Measurements from ENCODE around the gene RXRG. TPM values are rescaled to one million over a fixed set of nuclear protein-coding genes. Genes with fewer than 3 reads are reported as not detected.

The RXRG gene
- total RNA-seq, 4 donors from 2014 or later: 0.13 to 4.0 (median 0.84) TPM

DNA sequence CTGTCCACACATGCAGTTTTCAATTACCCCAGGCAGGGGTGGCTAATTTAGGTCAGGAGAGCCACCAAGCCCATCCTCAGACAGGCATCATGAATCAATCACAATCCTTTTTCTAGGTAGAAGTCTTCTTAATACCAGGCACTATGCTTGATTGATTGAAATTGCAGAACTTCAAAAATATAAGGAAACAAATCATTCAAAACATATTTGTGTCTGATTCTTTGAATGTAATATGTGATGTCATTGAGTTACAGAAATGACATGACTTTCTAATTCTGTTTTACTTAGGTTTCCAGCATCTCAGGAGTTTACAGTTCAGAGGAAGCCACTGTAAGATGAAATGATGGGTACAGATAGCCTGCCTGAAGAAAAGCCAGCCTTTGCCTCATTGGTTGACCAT, 26.7 kb downstream of the RXRG start:
- no peaks in the 10 kb centered on the region for H3K4me1 ChIP-seq
- no peak for TF ChIP-seq POLR2A (IDR thresholded peaks at IDR 0.05)
- TF ChIP-seq, protein P1, sequence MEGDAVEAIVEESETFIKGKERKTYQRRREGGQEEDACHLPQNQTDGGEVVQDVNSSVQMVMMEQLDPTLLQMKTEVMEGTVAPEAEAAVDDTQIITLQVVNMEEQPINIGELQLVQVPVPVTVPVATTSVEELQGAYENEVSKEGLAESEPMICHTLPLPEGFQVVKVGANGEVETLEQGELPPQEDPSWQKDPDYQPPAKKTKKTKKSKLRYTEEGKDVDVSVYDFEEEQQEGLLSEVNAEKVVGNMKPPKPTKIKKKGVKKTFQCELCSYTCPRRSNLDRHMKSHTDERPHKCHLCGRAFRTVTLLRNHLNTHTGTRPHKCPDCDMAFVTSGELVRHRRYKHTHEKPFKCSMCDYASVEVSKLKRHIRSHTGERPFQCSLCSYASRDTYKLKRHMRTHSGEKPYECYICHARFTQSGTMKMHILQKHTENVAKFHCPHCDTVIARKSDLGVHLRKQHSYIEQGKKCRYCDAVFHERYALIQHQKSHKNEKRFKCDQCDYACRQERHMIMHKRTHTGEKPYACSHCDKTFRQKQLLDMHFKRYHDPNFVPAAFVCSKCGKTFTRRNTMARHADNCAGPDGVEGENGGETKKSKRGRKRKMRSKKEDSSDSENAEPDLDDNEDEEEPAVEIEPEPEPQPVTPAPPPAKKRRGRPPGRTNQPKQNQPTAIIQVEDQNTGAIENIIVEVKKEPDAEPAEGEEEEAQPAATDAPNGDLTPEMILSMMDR (IDR thresholded peaks at IDR 0.05): no peak
- DNase-seq: no peak
- H3K36me3 ChIP-seq: no peaks in the 10 kb centered on the region
- H3K9me3 ChIP-seq: no peaks in the 10 kb centered on the region
- intact Hi-C loops (cut with DNase I): no loop called here
- no peaks in the 10 kb centered on the region for H3K27me3 ChIP-seq
- no peak overlapping the region for H3K4me3 ChIP-seq (replicated peaks in 1 of 3)
- no peak overlapping the region for H3K27ac ChIP-seq

DNA sequence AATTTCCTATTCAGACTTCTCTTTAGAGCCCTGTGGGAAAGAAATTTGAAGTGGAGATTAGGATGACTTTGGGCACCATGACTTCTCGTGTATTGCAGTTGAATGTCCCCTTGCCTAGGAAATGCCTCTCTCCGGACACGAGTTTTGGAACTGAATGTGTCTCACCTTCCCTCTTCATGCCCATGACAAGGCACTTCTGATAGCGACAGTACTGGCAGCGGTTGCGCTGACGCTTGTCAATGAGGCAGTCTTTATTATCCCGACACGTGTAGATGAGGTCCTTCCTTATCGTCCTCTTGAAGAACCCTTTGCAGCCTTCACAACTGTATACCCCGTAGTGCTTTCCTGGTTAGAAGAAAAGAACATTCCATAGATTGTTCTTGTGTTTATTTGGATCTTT, 28.1 kb downstream of the RXRG start:
- TF ChIP-seq, protein P1 (IDR thresholded peaks at IDR 0.05): no peak
- no peak for TF ChIP-seq POLR2A (IDR thresholded peaks at IDR 0.05)
- H3K4me3 ChIP-seq (replicated peaks in 1 of 3): no peak overlapping the region
- no peak overlapping the region for H3K27ac ChIP-seq
- H3K4me1 ChIP-seq: no peaks in the 10 kb centered on the region
- H3K9me3 ChIP-seq: no peaks in the 10 kb centered on the region
- no peaks in the 10 kb centered on the region for H3K27me3 ChIP-seq
- 75 to 84% methylated on average over 11 of the region's 11 CpGs for WGBS, 2 donors
- intact Hi-C loops (cut with DNase I): no loop called here
- DNase-seq: no peak
- no peaks in the 10 kb centered on the region for H3K36me3 ChIP-seq

DNA sequence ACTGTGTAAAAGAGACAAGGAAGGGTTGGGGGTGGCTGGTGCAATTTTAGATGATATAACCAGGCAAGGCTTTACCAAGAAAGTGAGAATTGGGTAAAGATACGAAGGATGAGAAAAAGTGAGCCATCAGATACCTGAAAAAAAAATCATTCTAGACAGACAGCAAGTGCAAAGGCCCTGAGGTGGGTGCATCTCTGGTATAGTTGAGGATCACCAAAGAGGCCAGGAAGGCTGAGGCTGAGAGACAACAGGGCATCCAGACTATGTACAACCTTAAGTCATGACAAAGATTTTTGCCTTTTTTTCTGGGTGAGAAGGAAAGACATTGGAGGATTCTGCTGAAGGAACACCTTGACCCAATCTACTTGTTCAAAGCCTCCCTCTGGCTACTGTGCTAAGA, 29.9 kb downstream of the RXRG start:
- 88 to 90% methylated on average over 1 of the region's 1 CpG for WGBS, 2 donors
- intact Hi-C loops (cut with DNase I): no loop called here

DNA sequence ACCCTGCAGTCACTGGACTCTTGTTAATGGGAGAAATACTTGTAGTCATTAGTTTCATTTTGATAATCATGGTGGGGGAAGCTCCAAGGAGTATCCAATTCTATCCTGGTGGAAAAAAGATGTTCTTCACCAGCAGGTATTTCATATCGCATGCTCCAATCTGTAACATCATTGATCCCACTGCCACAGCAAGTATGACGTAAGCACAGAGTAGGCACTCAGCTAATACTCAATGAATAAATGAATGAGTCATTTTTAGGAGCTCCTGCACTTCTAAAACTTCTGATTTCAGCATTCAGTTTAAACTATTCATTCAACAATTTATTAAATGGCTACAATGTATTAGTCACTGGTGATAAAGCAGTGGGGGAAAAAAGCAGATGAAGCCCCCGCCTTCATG, 30.3 kb downstream of the RXRG start:
- whole genome bisulfite sequencing, 2 donors: 93 to 99% methylated on average over 3 of the region's 3 CpGs
- Histone ChIP-seq H3K27ac (no peak overlapping the region), H3K36me3 (no peaks in the 10 kb centered on the region), H3K27me3 (no peaks in the 10 kb centered on the region), H3K4me1 (no peaks in the 10 kb centered on the region), H3K4me3 (replicated peaks in 1 of 3) (no peak overlapping the region), H3K9me3 (no peaks in the 10 kb centered on the region)
- no peak for TF ChIP-seq POLR2A (IDR thresholded peaks at IDR 0.05)
- TF ChIP-seq, protein P1 (IDR thresholded peaks at IDR 0.05): no peak
- DNase-seq: no peak
- intact Hi-C loops (cut with DNase I): no loop called here

More for the DNA sequence above, 29.9 kb downstream of the RXRG start:
- H3K27me3 ChIP-seq: no peaks in the 10 kb centered on the region
- no peak for DNase-seq
- H3K4me1 ChIP-seq: no peaks in the 10 kb centered on the region
- H3K27ac ChIP-seq: no peak overlapping the region
- TF ChIP-seq POLR2A (IDR thresholded peaks at IDR 0.05): no peak
- TF ChIP-seq, protein P1 (IDR thresholded peaks at IDR 0.05): no peak
- no peak overlapping the region for H3K4me3 ChIP-seq (replicated peaks in 1 of 3)
- H3K9me3 ChIP-seq: no peaks in the 10 kb centered on the region
- no peaks in the 10 kb centered on the region for H3K36me3 ChIP-seq

DNA sequence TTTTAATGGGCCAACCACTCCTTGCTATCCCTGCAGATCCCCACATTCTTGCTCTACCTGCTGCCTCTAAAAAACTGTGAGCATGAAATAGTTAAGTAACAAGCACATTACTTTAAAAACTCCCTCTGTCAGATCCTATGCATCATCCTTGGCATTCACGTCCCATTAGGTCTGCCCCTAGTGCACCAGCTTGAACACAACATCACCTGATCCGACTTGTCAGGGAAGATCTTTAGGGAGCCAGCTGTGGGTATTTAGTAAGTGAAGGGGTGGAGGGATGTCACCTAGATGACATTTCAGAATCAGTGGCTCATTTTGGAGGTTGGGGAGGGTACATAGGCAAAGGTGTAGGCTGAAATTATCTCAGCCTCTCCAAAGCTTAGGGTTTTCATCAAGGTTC, 33.5 kb downstream of the RXRG start:
- TF ChIP-seq, protein P1 (IDR thresholded peaks at IDR 0.05): no peak
- TF ChIP-seq POLR2A (IDR thresholded peaks at IDR 0.05): no peak
- Histone ChIP-seq H3K27ac (no peak overlapping the region), H3K4me3 (replicated peaks in 1 of 3) (no peak overlapping the region), H3K4me1 (no peaks in the 10 kb centered on the region), H3K36me3 (no peaks in the 10 kb centered on the region), H3K27me3 (no peaks in the 10 kb centered on the region), H3K9me3 (no peaks in the 10 kb centered on the region)
- WGBS, 2 donors: 73 to 81% methylated on average over 2 of the region's 2 CpGs
- no peak for DNase-seq
- intact Hi-C loops (cut with DNase I): no loop called here

Data from thyroid gland (tissue), 4 donors.